Measurements from ENCODE around the gene MUC6. TPM values are rescaled to one million over a fixed set of nuclear protein-coding genes. Genes with fewer than 3 reads are reported as not detected.

MUC6 gene
- total and polyA plus RNA-seq, 9 of the 15 experiments (the other 6 are each of a cell fraction or from before 2014, with no cell fraction given), result not detected

DNA sequence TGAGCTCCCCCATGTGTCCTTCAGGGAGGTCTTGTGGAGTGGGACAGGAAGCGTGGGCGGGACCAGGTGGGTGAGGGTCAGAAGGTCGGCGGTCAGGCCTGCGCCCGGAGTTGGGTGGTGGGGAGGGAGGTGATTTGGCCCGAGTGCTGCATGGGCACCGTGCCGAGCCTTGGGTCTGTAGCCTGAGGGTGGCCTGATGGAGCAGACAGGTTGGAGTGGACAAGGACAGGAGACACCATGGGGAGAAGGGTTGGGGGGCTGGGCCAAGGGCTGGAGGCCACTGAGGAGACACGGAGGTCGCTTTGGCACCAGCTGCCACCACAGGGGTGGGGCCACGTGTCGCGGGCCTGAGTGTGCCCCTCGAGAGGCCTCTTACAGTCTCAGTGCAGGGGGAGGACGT lies 57.7 kb downstream of the MUC6 start:
- BruUV-seq (replicated peaks), result no TSS peak
- TF ChIP-seq BDP1 (IDR thresholded peaks at IDR 0.05; ENCODE audit: insufficient read depth, insufficient read length) (no peak), ZEB2 (IDR thresholded peaks at IDR 0.05) (no peak), SMARCA5 (IDR thresholded peaks at IDR 0.05) (no peak), ZNF77 (CRISPR knock-in tag; IDR thresholded peaks at IDR 0.05) (no peak), MEF2D (tag; conservative IDR thresholded peaks at IDR 0.05; ENCODE audit: low read depth) (no peak), ELF1 (tag; IDR thresholded peaks at IDR 0.05) (no peak), NR1H2 (CRISPR knock-in tag; IDR thresholded peaks at IDR 0.05) (no peak), RBM22 (IDR thresholded peaks at IDR 0.05; ENCODE audit: low read depth, low read length, poor library complexity, severe bottlenecking) (peak; percentile 44), U2AF1 (optimal IDR thresholded peaks at IDR 0.05; ENCODE audit: low read depth, low read length) (no peak), EGR1 (conservative IDR thresholded peaks at IDR 0.05) (peak; percentile 49; the same call in 1 of the 2 replicates), ZNF143 (CRISPR knock-in tag; IDR thresholded peaks at IDR 0.05) (no peak), HMBOX1 (IDR thresholded peaks at IDR 0.05) (no peak), ZNF217 (CRISPR knock-in tag; IDR thresholded peaks at IDR 0.05) (no peak)
- TF ChIP-seq, protein P1, sequence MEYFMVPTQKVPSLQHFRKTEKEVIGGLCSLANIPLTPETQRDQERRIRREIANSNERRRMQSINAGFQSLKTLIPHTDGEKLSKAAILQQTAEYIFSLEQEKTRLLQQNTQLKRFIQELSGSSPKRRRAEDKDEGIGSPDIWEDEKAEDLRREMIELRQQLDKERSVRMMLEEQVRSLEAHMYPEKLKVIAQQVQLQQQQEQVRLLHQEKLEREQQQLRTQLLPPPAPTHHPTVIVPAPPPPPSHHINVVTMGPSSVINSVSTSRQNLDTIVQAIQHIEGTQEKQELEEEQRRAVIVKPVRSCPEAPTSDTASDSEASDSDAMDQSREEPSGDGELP (CRISPR knock-in tag; IDR thresholded peaks at IDR 0.05; ENCODE audit: borderline replicate concordance), result no peak
- TF ChIP-seq, protein P2, sequence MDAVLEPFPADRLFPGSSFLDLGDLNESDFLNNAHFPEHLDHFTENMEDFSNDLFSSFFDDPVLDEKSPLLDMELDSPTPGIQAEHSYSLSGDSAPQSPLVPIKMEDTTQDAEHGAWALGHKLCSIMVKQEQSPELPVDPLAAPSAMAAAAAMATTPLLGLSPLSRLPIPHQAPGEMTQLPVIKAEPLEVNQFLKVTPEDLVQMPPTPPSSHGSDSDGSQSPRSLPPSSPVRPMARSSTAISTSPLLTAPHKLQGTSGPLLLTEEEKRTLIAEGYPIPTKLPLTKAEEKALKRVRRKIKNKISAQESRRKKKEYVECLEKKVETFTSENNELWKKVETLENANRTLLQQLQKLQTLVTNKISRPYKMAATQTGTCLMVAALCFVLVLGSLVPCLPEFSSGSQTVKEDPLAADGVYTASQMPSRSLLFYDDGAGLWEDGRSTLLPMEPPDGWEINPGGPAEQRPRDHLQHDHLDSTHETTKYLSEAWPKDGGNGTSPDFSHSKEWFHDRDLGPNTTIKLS (IDR thresholded peaks at IDR 0.05; ENCODE audit: borderline replicate concordance, low read depth), result no peak
- Histone ChIP-seq H3K9me1 (ENCODE audit: control insufficient read depth, insufficient read depth, low read length) (no peaks in the 10 kb centered on the region), H3K27ac (ENCODE audit: extremely low read depth, low read depth, low read length) (no peak overlapping the region), H2AFZ (ENCODE audit: low read depth, low read length) (no peak overlapping the region), H4K20me1 (replicated peaks; ENCODE audit: control insufficient read depth, insufficient read depth, low read length) (no peaks in the 10 kb centered on the region), H3K27me3 (ENCODE audit: control insufficient read depth in 2 of 2, insufficient read depth in 2 of 2, low read length in 2 of 2) (no peaks in the 10 kb centered on the region), H3K36me3 (ENCODE audit: control insufficient read depth, insufficient read depth, low read length) (peaks cover 42% of the 10 kb centered on the region; the same call in 2 of the 3 replicates), H3K9ac (ENCODE audit: insufficient read depth in 1 of 2, low read depth in 2 of 2, low read length in 2 of 2) (no peak overlapping the region; a peak in 1 of 4 replicates), H3K79me2 (ENCODE audit: control insufficient read depth, insufficient read depth, low read length) (no peaks in the 10 kb centered on the region), H3K4me3 (no peak overlapping the region), H3K4me1 (replicated peaks in 1 of 2; ENCODE audit: control insufficient read depth in 2 of 2, insufficient read depth in 2 of 2, low read length in 2 of 2) (peaks cover 0 to 27% of the 10 kb centered on the region in 2 experiments; a peak in 2 of 5 replicates), H3K4me2 (ENCODE audit: insufficient read depth, low read length) (no peak overlapping the region), H3K9me3 (replicated peaks; ENCODE audit: control insufficient read depth, insufficient read depth, low read depth, low read length) (no peaks in the 10 kb centered on the region)
- FAIRE-seq (no peak), ATAC-seq (no peak), DNase-seq (ENCODE audit: extremely low read depth in 1 of 4, low spot score in 3 of 4) (no peak)
- 88% methylated on average over 12 of the region's 16 CpGs for WGBS (ENCODE audit: insufficient coverage, low coverage, missing lambda C conversion rate)
- intact Hi-C loops (cut with micrococcal nuclease) (no loop called here), in situ Hi-C loops (cut with MboI) (no loop called here)
- CTCF ChIA-PET (ENCODE audit: low intra/inter-chr PET ratio), result no interaction called here
- POLR2A ChIA-PET, result no interaction called here

Data from K562 (cell line).